Measurements from ENCODE around the gene BCHE. TPM values are rescaled to one million over a fixed set of nuclear protein-coding genes. Genes with fewer than 3 reads are reported as not detected.

Gene BCHE
- 2.4 and 3.1 TPM in 2 replicates for polyA plus RNA-seq (2011; rRNA removed)
- 0.46 and 1.6 TPM in 2 replicates for polyA minus RNA-seq (2011; rRNA and poly(A)+ RNA removed)

DNA sequence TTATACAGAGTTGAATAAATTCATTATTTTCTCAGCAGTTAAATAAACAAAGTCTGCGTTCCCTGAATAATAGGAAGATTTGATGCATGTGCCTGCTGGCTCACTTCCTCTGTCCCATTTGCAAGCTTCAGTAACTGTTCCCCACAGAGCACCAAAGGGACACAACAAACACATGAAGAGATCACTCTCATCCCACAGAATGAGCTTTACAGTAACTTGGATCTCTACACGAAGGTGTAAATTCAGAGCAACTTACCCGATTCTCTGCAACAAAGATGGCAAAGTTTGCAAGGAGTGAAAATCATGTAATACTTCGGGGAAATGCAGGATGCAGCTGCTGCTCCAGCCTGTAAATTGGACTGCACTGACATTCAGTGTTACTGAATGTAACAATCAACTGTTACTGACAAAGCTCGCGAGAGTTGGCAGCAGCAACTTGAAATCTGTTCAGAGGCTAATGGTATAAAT, at the start of gene BCHE:
Gene BCHE (minus strand): TSS at position 366 of the 468 bp plus-strand sequence. CDS start 6,390 bp downstream, outside the sequence.
- Histone ChIP-seq H3K9me3 (ENCODE audit: control insufficient read depth, insufficient read depth, low read length) (no peaks in the 10 kb centered on the region), H3K27me3 (ENCODE audit: control insufficient read depth, insufficient read depth, low read length) (no peaks in the 10 kb centered on the region), H3K4me3 (ENCODE audit: low read depth, low read length) (peak within 1 kb of the TSS; percentile 55), H3K27ac (ENCODE audit: low read depth, low read length) (no peak within 1 kb of the TSS)
- TF ChIP-seq, protein P1, sequence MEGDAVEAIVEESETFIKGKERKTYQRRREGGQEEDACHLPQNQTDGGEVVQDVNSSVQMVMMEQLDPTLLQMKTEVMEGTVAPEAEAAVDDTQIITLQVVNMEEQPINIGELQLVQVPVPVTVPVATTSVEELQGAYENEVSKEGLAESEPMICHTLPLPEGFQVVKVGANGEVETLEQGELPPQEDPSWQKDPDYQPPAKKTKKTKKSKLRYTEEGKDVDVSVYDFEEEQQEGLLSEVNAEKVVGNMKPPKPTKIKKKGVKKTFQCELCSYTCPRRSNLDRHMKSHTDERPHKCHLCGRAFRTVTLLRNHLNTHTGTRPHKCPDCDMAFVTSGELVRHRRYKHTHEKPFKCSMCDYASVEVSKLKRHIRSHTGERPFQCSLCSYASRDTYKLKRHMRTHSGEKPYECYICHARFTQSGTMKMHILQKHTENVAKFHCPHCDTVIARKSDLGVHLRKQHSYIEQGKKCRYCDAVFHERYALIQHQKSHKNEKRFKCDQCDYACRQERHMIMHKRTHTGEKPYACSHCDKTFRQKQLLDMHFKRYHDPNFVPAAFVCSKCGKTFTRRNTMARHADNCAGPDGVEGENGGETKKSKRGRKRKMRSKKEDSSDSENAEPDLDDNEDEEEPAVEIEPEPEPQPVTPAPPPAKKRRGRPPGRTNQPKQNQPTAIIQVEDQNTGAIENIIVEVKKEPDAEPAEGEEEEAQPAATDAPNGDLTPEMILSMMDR (IDR thresholded peaks at IDR 0.05; ENCODE audit: low read depth, low read length) = no peak
- CTCF ChIA-PET = interaction anchor here (1.9 kb wide), 1 partner anchor 17 kb away, joined by 9 read pairs; no protein-coding TSS in a partner anchor
- POLR2A ChIA-PET = interaction anchor here (0.7 kb wide), 1 partner anchor 9 kb away, joined by 3 read pairs; no protein-coding TSS in a partner anchor
- peak; percentile 42 for DNase-seq (ENCODE audit: low read depth, low spot score)

- no peaks in the 10 kb centered on the region for H3K9me3 ChIP-seq (ENCODE audit: control insufficient read depth, insufficient read depth, low read length)
- no peak for DNase-seq (ENCODE audit: low read depth, low spot score)
- H3K27ac ChIP-seq (ENCODE audit: low read depth, low read length) = no peak overlapping the region
- H3K27me3 ChIP-seq (ENCODE audit: control insufficient read depth, insufficient read depth, low read length) = no peaks in the 10 kb centered on the region
- ChIA-PET CTCF (no interaction called here), POLR2A (no interaction called here)
- no peak overlapping the region for H3K4me3 ChIP-seq (ENCODE audit: low read depth, low read length)
- TF ChIP-seq, protein P1 (IDR thresholded peaks at IDR 0.05; ENCODE audit: low read depth, low read length) = no peak
These were observed 48.5 kb upstream of the BCHE start for GRCh38 chr3:165885558-165886270.

DNA sequence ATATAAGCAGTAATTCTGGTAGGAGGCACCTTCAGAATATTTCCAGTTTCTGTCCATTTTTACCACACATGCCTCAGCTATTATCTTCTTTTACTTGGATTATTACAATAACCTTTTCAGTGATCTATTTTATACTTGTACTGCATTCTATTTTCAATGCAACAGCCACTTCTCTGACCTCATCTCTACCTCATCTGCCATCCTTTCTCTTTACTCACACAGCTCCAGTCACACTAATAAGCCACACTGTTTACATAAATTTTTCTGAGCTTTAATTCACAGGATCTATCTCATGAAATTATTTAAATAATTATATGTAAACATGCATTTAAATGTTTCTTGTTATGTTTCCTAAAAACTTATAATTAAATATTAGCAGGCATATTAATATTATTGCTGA, 47.3 kb upstream of the BCHE start:
- no peak for DNase-seq (ENCODE audit: low read depth, low spot score)
- ChIA-PET POLR2A (no interaction called here), CTCF (interaction anchor here (1.5 kb wide), 1 partner anchor 30 kb away, joined by 3 read pairs; no protein-coding TSS in a partner anchor)
- Histone ChIP-seq H3K27me3 (ENCODE audit: control insufficient read depth, insufficient read depth, low read length) (no peaks in the 10 kb centered on the region), H3K4me3 (ENCODE audit: low read depth, low read length) (no peak overlapping the region; the same call in 1 of the 2 replicates), H3K9me3 (ENCODE audit: control insufficient read depth, insufficient read depth, low read length) (no peaks in the 10 kb centered on the region), H3K27ac (ENCODE audit: low read depth, low read length) (no peak overlapping the region)
- TF ChIP-seq, protein P1 (IDR thresholded peaks at IDR 0.05; ENCODE audit: low read depth, low read length) = no peak

DNA sequence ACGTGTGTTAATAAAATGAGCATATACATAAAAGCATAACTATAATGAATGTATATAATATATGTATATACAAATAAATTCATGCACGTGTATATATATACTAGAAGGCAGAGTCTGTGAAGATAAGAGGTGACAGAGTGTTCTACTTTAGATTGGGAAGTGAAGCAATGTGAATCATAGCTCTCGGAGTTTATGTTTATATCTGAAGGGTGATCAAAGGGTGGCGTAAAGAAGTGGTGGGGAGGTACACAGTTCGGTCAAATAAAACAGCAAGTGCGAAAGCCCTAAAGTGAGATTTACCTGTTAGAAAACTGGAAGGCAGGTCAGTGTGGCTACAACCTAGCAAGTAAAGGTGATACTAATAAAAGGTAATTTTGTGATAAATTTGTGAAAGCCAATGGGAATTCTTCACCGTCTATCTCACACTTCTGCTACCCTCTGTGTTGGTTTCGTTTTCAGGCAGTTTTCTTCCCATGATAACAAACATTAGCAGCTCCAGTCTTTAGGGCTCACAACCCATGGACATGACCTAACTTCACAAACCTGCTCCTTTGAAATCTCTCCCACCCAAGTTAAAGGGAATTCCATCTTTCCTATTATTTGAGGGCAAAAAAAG, 46.7 kb upstream of the BCHE start:
- H3K9me3 ChIP-seq (ENCODE audit: control insufficient read depth, insufficient read depth, low read length) = no peaks in the 10 kb centered on the region
- peak overlapping the region; percentile 55 for H3K4me3 ChIP-seq (ENCODE audit: low read depth, low read length)
- ChIA-PET POLR2A (no interaction called here), CTCF (interaction anchor here (1.5 kb wide), 1 partner anchor 29 kb away, joined by 3 read pairs; no protein-coding TSS in a partner anchor)
- H3K27me3 ChIP-seq (ENCODE audit: control insufficient read depth, insufficient read depth, low read length) = no peaks in the 10 kb centered on the region
- DNase-seq (ENCODE audit: low read depth, low spot score) = no peak
- no peak overlapping the region for H3K27ac ChIP-seq (ENCODE audit: low read depth, low read length)
- TF ChIP-seq, protein P1 (IDR thresholded peaks at IDR 0.05; ENCODE audit: low read depth, low read length) = no peak

DNA sequence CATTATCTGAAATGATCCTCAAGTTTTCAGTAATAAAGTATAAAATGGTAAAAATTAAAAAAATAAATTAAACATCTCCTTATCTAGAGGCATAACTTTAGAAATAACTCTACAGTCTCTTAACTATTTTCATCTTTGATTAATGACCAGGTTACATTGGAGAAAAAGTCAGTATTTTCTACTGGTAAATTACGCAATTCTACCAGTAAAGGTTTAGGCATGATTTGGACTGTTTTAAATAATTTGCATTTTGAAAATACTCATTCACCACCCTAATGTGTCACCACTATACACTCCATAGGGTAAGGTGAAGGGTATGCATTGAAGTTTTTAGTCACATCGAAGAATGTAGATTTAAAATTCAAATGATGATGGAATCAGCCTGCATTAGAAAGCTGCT, 45.9 kb upstream of the BCHE start:
- Histone ChIP-seq H3K27ac (ENCODE audit: low read depth, low read length) (no peak overlapping the region), H3K4me3 (ENCODE audit: low read depth, low read length) (no peak overlapping the region), H3K27me3 (ENCODE audit: control insufficient read depth, insufficient read depth, low read length) (no peaks in the 10 kb centered on the region), H3K9me3 (ENCODE audit: control insufficient read depth, insufficient read depth, low read length) (no peaks in the 10 kb centered on the region)
- TF ChIP-seq, protein P1 (IDR thresholded peaks at IDR 0.05; ENCODE audit: low read depth, low read length) = no peak
- ChIA-PET CTCF (interaction anchor here (1.5 kb wide), 1 partner anchor 28 kb away, joined by 3 read pairs; no protein-coding TSS in a partner anchor), POLR2A (no interaction called here)
- DNase-seq (ENCODE audit: low read depth, low spot score) = no peak

Measured in AG04450 (cell line).